Measurements from ENCODE around the gene CSTF1. TPM values are rescaled to one million over a fixed set of nuclear protein-coding genes. Genes with fewer than 3 reads are reported as not detected.
A peak's percentile ranks its signal among the peaks of the same experiment; 100 is the strongest.
"Not testable (repeated sequence)": the region's sequence is repeated elsewhere in the genome, so short reads cannot be mapped to it uniquely, and the experiment has no call there.

The CSTF1 gene
- total RNA-seq, 1 donor from 2014 or later = 16.8 TPM

GRCh38 chr20:56362833-56363413 lies 29.5 kb upstream of the CSTF1 start:
- ATAC-seq (ENCODE audit: poor library complexity) = no peak
- DNase-seq = no peak

GRCh38 chr20:56363491-56363890 lies 29.0 kb upstream of the CSTF1 start:
- DNase-seq (no peak), ATAC-seq (ENCODE audit: poor library complexity) (no peak)
- intact Hi-C loops (cut with DNase I) = no loop called here

More at GRCh38 chr20:56362833-56363413, 29.5 kb upstream of the CSTF1 start:
- intact Hi-C loops (cut with DNase I) = no loop called here

GRCh38 chr20:56368351-56369134 lies 23.9 kb upstream of the CSTF1 start:
- intact Hi-C loops (cut with DNase I) = no loop called here
- no peak for ATAC-seq (ENCODE audit: poor library complexity)
- no peak for DNase-seq

GRCh38 chr20:56369179-56369578 lies 23.3 kb upstream of the CSTF1 start:
- DNase-seq = no peak

GRCh38 chr20:56371977-56372376 lies 20.5 kb upstream of the CSTF1 start:
- ATAC-seq (ENCODE audit: poor library complexity) (peak; percentile 72), DNase-seq (no peak)
- intact Hi-C loops (cut with DNase I) = no loop called here

More at GRCh38 chr20:56369179-56369578, 23.3 kb upstream of the CSTF1 start:
- intact Hi-C loops (cut with DNase I) = no loop called here
- ATAC-seq (ENCODE audit: poor library complexity) = no peak

- DNase-seq (no peak), ATAC-seq (ENCODE audit: poor library complexity) (no peak)
- intact Hi-C loops (cut with DNase I) = no loop called here
Observed at GRCh38 chr20:56372850-56373249, 19.6 kb upstream of the CSTF1 start.

- intact Hi-C loops (cut with DNase I) = no loop called here
- DNase-seq = no peak
- no peak for ATAC-seq (ENCODE audit: poor library complexity)
Observed at GRCh38 chr20:56373942-56374341, 18.5 kb upstream of the CSTF1 start.

- ATAC-seq (ENCODE audit: poor library complexity) = no peak
- no peak for DNase-seq
- intact Hi-C loops (cut with DNase I) = no loop called here
Observed at GRCh38 chr20:56376331-56376730, 16.1 kb upstream of the CSTF1 start.

GRCh38 chr20:56378386-56378785 lies 14.1 kb upstream of the CSTF1 start:
- no peak for DNase-seq
- intact Hi-C loops (cut with DNase I) = no loop called here
- ATAC-seq (ENCODE audit: poor library complexity) = no peak

GRCh38 chr20:56380375-56380774 lies 12.1 kb upstream of the CSTF1 start:
- no peak for ATAC-seq (ENCODE audit: poor library complexity)
- intact Hi-C loops (cut with DNase I) = no loop called here
- no peak for DNase-seq

GRCh38 chr20:56381501-56381900 lies 10.9 kb upstream of the CSTF1 start:
- intact Hi-C loops (cut with DNase I) = no loop called here
- ATAC-seq (ENCODE audit: poor library complexity) = no peak

GRCh38 chr20:56382696-56383095 lies 9.7 kb upstream of the CSTF1 start:
- intact Hi-C loops (cut with DNase I) = no loop called here
- DNase-seq = no peak
- ATAC-seq (ENCODE audit: poor library complexity) = no peak

More at GRCh38 chr20:56381501-56381900, 10.9 kb upstream of the CSTF1 start:
- DNase-seq = no peak

- no peak for ATAC-seq (ENCODE audit: poor library complexity)
- intact Hi-C loops (cut with DNase I) = no loop called here
- no peak for DNase-seq
Observed at GRCh38 chr20:56383334-56383733, 9.1 kb upstream of the CSTF1 start.

- intact Hi-C loops (cut with DNase I) = no loop called here
- ATAC-seq (ENCODE audit: poor library complexity) = no peak
- no peak for DNase-seq
Observed at GRCh38 chr20:56385130-56385529, 7.3 kb upstream of the CSTF1 start.

- ATAC-seq (ENCODE audit: poor library complexity) (no peak), DNase-seq (no peak)
- intact Hi-C loops (cut with DNase I) = no loop called here
Observed at GRCh38 chr20:56386219-56386618, 6.2 kb upstream of the CSTF1 start.

- ATAC-seq (ENCODE audit: poor library complexity) (no peak), DNase-seq (no peak)
- intact Hi-C loops (cut with DNase I) = no loop called here
Observed at GRCh38 chr20:56388882-56389281, 3.6 kb upstream of the CSTF1 start.

- DNase-seq (no peak), ATAC-seq (ENCODE audit: poor library complexity) (no peak)
- intact Hi-C loops (cut with DNase I) = no loop called here
Observed at GRCh38 chr20:56389807-56390206, 2.6 kb upstream of the CSTF1 start.

GRCh38 chr20:56390396-56390795 lies 2.0 kb upstream of the CSTF1 start:
- intact Hi-C loops (cut with DNase I) = not testable (repeated sequence)

GRCh38 chr20:56391037-56391436 lies 1.4 kb upstream of the CSTF1 start:
- intact Hi-C loops (cut with DNase I) = no loop called here
- no peak for ATAC-seq (ENCODE audit: poor library complexity)

More at GRCh38 chr20:56390396-56390795, 2.0 kb upstream of the CSTF1 start:
- not testable (repeated sequence) for ATAC-seq (ENCODE audit: poor library complexity); DNase-seq

GRCh38 chr20:56391596-56392131 lies 781 bp upstream of the CSTF1 start:
- DNase-seq (no peak), ATAC-seq (ENCODE audit: poor library complexity) (peak; percentile 38)
- intact Hi-C loops (cut with DNase I) = loop anchor here (1.0 kb wide), 1 partner anchor 77 kb away; the partner anchor contains the start of gene RTF2

More at GRCh38 chr20:56391037-56391436, 1.4 kb upstream of the CSTF1 start:
- no peak for DNase-seq

All from Right ventricle myocardium superior (tissue), 1 donor.